T-helper 2 cell treated with Interferon-gamma antibody and Interleukin-4, amounts not matched to agents 5 μg/mL and 100 μg/mL, for 36 hours (primary cell): Measurements from ENCODE around the gene CDK7.
A peak's percentile ranks its signal among the peaks of the same experiment; 100 is the strongest.

Experiments used
- DNase-seq: peaks from one replicate; pipeline ENCODE4 v3.0.0; 2021; ENCODE audit warnings: low spot score
- H3K27ac Mint-ChIP-seq: one replicate; pipeline ENCODE4 v1.8.0; 2021; ENCODE audit warnings: mild to moderate bottlenecking, mixed read lengths
- H3K27me3 Mint-ChIP-seq: one replicate; pipeline ENCODE4 v1.8.0; 2021; ENCODE audit warnings: low read depth, mixed read lengths
- H3K36me3 Mint-ChIP-seq: one replicate; pipeline ENCODE4 v1.8.0; 2021; ENCODE audit warnings: low read depth, mixed read lengths
- H3K4me1 Mint-ChIP-seq: one replicate; pipeline ENCODE4 v1.8.0; 2021; ENCODE audit warnings: low read depth, mixed read lengths
- H3K4me3 Mint-ChIP-seq: one replicate; pipeline ENCODE4 v1.8.0; 2022; ENCODE audit warnings: mild to moderate bottlenecking, moderate library complexity, mixed read lengths
- H3K9me3 Mint-ChIP-seq: one replicate; pipeline ENCODE4 v1.8.0; 2021; ENCODE audit warnings: mixed read lengths

The CDK7 gene

GRCh38 chr5:69288688-69289087 is 54.0 kb downstream of the CDK7 start:
- Mint-ChIP-seq H3K27me3 (no peaks in the 10 kb centered on the region), H3K4me1 (no peaks in the 10 kb centered on the region), H3K27ac (no peak overlapping the region), H3K36me3 (peaks cover 3% of the 10 kb centered on the region), H3K4me3 (no peak overlapping the region), H3K9me3 (no peaks in the 10 kb centered on the region)
- DNase-seq: no peak

GRCh38 chr5:69292306-69292705 is 57.6 kb downstream of the CDK7 start:
- no peak overlapping the region for H3K27ac Mint-ChIP-seq
- H3K4me3 Mint-ChIP-seq: no peak overlapping the region
- no peaks in the 10 kb centered on the region for H3K27me3 Mint-ChIP-seq
- no peaks in the 10 kb centered on the region for H3K36me3 Mint-ChIP-seq
- H3K4me1 Mint-ChIP-seq: no peaks in the 10 kb centered on the region
- no peaks in the 10 kb centered on the region for H3K9me3 Mint-ChIP-seq
- DNase-seq: no peak

- H3K36me3 Mint-ChIP-seq: peaks cover 2% of the 10 kb centered on the region
- H3K9me3 Mint-ChIP-seq: no peaks in the 10 kb centered on the region
- no peak overlapping the region for H3K4me3 Mint-ChIP-seq
- no peak for DNase-seq
- H3K27ac Mint-ChIP-seq: no peak overlapping the region
- no peaks in the 10 kb centered on the region for H3K27me3 Mint-ChIP-seq
- H3K4me1 Mint-ChIP-seq: no peaks in the 10 kb centered on the region
Measured at GRCh38 chr5:69293882-69294281, 59.2 kb downstream of the CDK7 start.

- DNase-seq: no peak
- Mint-ChIP-seq H3K27me3 (no peaks in the 10 kb centered on the region), H3K36me3 (peaks cover 10% of the 10 kb centered on the region), H3K27ac (peak overlapping the region; percentile 19), H3K4me3 (no peak overlapping the region), H3K4me1 (no peaks in the 10 kb centered on the region), H3K9me3 (no peaks in the 10 kb centered on the region)
Measured at GRCh38 chr5:69295088-69295754, 60.5 kb downstream of the CDK7 start.

- Mint-ChIP-seq H3K4me1 (no peaks in the 10 kb centered on the region), H3K4me3 (no peak overlapping the region), H3K9me3 (no peaks in the 10 kb centered on the region), H3K36me3 (peaks cover 14% of the 10 kb centered on the region), H3K27me3 (no peaks in the 10 kb centered on the region), H3K27ac (no peak overlapping the region)
- DNase-seq: no peak
Measured at GRCh38 chr5:69299625-69300024, 64.9 kb downstream of the CDK7 start.

- H3K9me3 Mint-ChIP-seq: no peaks in the 10 kb centered on the region
- H3K36me3 Mint-ChIP-seq: peaks cover 16% of the 10 kb centered on the region
- no peak overlapping the region for H3K27ac Mint-ChIP-seq
- DNase-seq: no peak
- no peak overlapping the region for H3K4me3 Mint-ChIP-seq
- H3K27me3 Mint-ChIP-seq: no peaks in the 10 kb centered on the region
- no peaks in the 10 kb centered on the region for H3K4me1 Mint-ChIP-seq
Measured at GRCh38 chr5:69300537-69301203, 66.0 kb downstream of the CDK7 start.

- Mint-ChIP-seq H3K4me1 (no peaks in the 10 kb centered on the region), H3K36me3 (peaks cover 38% of the 10 kb centered on the region), H3K4me3 (no peak overlapping the region), H3K27ac (no peak overlapping the region), H3K9me3 (peaks cover 18% of the 10 kb centered on the region), H3K27me3 (no peaks in the 10 kb centered on the region)
- DNase-seq: no peak
Measured at GRCh38 chr5:69305512-69305911, 70.8 kb downstream of the CDK7 start.

- H3K9me3 Mint-ChIP-seq: peaks cover 18% of the 10 kb centered on the region
- H3K4me1 Mint-ChIP-seq: no peaks in the 10 kb centered on the region
- H3K27ac Mint-ChIP-seq: no peak overlapping the region
- no peak overlapping the region for H3K4me3 Mint-ChIP-seq
- H3K36me3 Mint-ChIP-seq: peaks cover 55% of the 10 kb centered on the region
- H3K27me3 Mint-ChIP-seq: no peaks in the 10 kb centered on the region
- DNase-seq: peak; percentile 7
Measured at GRCh38 chr5:69308046-69308553, 73.4 kb downstream of the CDK7 start.

GRCh38 chr5:69309380-69309779 is 74.7 kb downstream of the CDK7 start:
- Mint-ChIP-seq H3K4me3 (no peak overlapping the region), H3K27ac (no peak overlapping the region), H3K9me3 (peaks cover 18% of the 10 kb centered on the region), H3K4me1 (no peaks in the 10 kb centered on the region), H3K27me3 (no peaks in the 10 kb centered on the region), H3K36me3 (peaks cover 61% of the 10 kb centered on the region)
- no peak for DNase-seq

GRCh38 chr5:69312459-69313160 is 77.9 kb downstream of the CDK7 start:
- no peak for DNase-seq
- Mint-ChIP-seq H3K9me3 (peaks cover 18% of the 10 kb centered on the region), H3K27ac (no peak overlapping the region), H3K4me1 (no peaks in the 10 kb centered on the region), H3K36me3 (peaks cover 55% of the 10 kb centered on the region), H3K27me3 (no peaks in the 10 kb centered on the region), H3K4me3 (no peak overlapping the region)

- DNase-seq: no peak
- H3K9me3 Mint-ChIP-seq: peaks cover 16% of the 10 kb centered on the region
- H3K27me3 Mint-ChIP-seq: no peaks in the 10 kb centered on the region
- no peaks in the 10 kb centered on the region for H3K4me1 Mint-ChIP-seq
- no peak overlapping the region for H3K27ac Mint-ChIP-seq
- no peak overlapping the region for H3K4me3 Mint-ChIP-seq
- peaks cover 49% of the 10 kb centered on the region for H3K36me3 Mint-ChIP-seq
Measured at GRCh38 chr5:69313428-69313827, 78.7 kb downstream of the CDK7 start.

GRCh38 chr5:69315972-69316371 is 81.3 kb downstream of the CDK7 start:
- H3K27me3 Mint-ChIP-seq: no peaks in the 10 kb centered on the region

GRCh38 chr5:69317391-69317790 is 82.7 kb downstream of the CDK7 start:
- no peak for DNase-seq
- Mint-ChIP-seq H3K36me3 (peaks cover 25% of the 10 kb centered on the region), H3K27ac (no peak overlapping the region), H3K9me3 (no peaks in the 10 kb centered on the region), H3K27me3 (no peaks in the 10 kb centered on the region), H3K4me3 (no peak overlapping the region), H3K4me1 (no peaks in the 10 kb centered on the region)

More at GRCh38 chr5:69315972-69316371, 81.3 kb downstream of the CDK7 start:
- Mint-ChIP-seq H3K9me3 (no peaks in the 10 kb centered on the region), H3K4me1 (no peaks in the 10 kb centered on the region), H3K36me3 (peaks cover 31% of the 10 kb centered on the region), H3K27ac (no peak overlapping the region), H3K4me3 (no peak overlapping the region)
- DNase-seq: no peak

GRCh38 chr5:69326365-69326764 is 91.7 kb downstream of the CDK7 start:
- Mint-ChIP-seq H3K36me3 (peaks cover 2% of the 10 kb centered on the region), H3K4me3 (no peak overlapping the region), H3K4me1 (no peaks in the 10 kb centered on the region), H3K27ac (no peak overlapping the region), H3K9me3 (no peaks in the 10 kb centered on the region), H3K27me3 (no peaks in the 10 kb centered on the region)
- DNase-seq: no peak
